NCI-H2171 (cell line): ENCODE measurements around the gene FBXW11.
"Not testable (repeated sequence)": the region's sequence is repeated elsewhere in the genome, so short reads cannot be mapped to it uniquely, and the experiment has no call there.

Experiments used
- DNase-seq: peaks from one replicate; lab custom pipeline; 2025; lab: John Stamatoyannopoulos, UW

FBXW11 gene

DNA sequence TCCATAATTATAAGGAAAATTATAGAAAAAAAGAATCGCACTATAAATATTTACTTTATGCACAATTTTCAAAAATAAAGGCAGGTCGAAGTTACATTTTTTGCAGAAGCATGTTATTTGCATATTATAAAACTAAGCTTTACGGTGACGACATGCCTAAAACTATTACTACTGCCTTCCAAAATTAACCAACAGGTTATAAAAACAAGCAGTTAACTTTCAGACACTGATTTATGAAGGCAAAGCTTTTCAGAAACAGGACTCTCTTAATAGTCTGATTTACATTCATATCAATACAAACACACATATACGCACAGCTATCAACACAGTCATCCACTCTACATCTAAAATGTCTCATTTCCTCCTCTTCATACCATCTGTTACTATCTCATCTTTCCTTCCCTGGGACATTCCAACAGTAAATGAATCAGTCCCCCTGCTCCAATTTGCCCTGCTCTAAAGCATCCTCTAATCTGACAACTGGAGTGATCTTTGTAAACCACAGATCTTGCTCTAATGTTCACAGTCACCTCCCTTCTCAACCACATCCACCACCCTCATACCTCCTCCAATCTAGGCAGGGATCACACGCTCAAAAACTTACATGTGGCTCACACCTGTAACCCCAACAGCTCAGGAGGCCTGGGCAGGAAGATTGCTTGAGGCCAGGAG is 21.6 kb downstream of the FBXW11 start:
- DNase-seq: no peak

DNA sequence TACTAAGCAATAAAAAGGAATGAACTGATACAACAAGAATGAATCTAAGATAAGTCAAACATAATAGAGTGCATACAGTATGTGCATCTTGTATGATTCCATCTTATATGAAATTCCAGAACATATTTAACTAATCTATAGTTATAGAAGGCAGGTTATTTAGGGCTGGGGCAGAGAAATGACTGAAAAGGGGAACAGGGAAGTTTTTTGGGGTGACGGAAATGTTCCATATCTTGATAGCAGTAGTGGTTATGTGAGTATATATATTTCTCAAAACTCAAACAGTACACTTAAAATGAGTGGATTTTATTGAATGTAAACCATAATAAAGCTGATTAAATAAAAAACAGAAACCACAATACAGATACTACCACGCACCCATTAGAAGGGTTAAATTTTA is 24.6 kb downstream of the FBXW11 start:
- no peak for DNase-seq

DNA sequence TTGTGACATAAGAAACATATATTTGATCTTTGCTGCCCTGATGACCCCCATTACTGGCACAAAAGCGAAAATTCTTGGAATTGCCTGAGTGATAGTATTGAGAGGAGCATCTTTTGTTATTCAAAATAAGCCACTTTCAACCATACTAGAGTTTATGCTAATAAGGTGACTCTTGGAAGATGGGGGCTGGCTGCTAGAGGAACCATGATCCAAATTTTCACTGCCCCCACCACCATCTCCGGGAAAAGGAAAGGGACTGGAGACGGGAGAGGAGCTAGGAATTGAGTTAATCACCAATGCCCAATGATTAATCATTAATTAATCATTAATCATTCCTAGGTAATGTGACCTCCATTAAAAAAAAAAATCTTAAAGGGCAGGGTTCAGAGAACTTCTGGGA is 25.6 kb downstream of the FBXW11 start:
- no peak for DNase-seq

DNA sequence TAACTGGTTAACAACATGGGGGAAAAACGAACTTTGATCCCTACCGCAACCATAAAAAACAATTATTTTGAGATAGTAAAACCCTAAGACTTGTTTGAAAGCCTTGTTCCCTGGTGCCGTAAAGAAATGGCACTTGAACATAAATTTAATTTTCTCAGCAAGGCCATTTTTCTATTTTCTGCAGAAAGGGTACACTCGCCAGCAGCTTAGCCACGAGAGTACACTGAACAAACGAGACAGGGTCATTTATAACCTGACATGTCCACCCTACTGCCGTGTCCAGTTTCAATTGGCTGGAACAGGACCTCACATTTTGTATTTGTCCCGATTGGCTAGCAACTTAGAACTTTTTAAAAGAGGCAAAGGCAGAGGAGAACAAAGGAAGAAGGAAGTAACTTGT is 26.8 kb downstream of the FBXW11 start:
- DNase-seq: no peak

DNA sequence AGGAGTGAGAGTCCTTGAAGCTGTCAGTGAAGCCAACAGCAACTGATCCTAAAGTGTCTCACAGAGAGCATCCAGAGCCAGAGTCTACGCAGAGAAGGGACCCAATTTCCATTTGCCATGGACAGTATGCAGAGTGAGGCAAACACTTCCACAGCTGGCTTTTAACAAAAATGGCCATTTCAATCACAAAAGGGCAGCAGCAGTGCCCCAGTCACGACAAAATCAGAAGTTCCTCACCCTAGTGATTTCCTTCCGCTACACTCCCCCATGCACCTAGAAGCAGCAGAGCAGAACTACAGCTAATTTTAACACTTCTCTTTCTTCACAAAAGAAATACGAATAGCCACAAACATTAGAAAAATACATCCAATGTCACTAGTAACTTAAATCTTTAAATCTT is 27.9 kb downstream of the FBXW11 start:
- no peak for DNase-seq

DNA sequence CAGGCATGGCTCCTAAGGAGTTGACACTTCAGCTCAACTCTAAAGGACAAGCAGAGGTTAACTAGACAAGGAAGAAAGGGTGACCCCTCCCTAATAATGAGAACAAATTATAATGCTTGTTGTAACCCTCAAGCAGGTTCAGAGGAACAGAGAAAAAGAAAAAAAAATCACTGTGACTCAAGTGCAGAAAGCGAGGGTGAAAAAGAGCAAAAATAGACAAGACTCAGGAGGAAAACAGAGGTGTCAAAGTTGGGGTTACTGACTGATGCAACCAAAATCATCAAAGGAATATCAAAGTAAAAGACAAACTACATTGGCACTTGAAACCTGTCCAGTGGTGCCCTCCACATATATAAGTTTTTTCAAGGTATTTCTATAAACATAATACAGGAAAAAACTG is 28.4 kb downstream of the FBXW11 start:
- DNase-seq: no peak

- DNase-seq: not testable (repeated sequence)
Observed at GRCh38 chr5:171977244-171977950, 29.0 kb downstream of the FBXW11 start.

- DNase-seq: no peak
Observed at GRCh38 chr5:171975877-171976667, 30.4 kb downstream of the FBXW11 start.

- DNase-seq: no peak
Observed at GRCh38 chr5:171975262-171975876, 31.1 kb downstream of the FBXW11 start.

GRCh38 chr5:171970826-171971225 is 35.6 kb downstream of the FBXW11 start:
- no peak for DNase-seq

DNA sequence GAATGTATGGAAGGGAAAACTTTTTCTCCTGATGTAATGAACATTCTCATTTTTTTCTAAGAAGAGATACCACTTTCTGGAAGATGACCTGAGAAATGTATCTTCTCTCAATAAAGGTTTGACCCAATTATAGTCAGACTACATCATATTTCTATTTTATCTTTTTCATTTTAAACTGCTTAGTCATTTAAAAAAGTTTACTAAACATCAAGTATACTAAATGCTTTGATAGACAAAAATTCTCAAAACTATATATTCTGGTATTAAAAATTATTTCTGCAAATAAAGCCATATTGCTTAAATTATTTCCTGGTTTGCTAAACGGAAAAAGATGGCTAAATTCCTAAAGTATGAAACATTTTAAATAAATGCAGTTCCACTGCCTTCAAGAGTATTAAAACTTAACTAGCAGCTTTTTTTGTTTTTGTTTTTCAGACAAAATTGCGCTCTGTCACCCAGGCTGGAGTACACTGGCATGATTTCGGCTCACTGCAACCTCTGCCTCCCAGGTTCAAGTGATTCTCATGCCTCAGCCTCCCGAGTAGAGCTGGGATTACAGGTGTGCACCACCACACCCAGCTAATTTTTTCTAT is 37.1 kb downstream of the FBXW11 start:
- DNase-seq: no peak

- DNase-seq: no peak
Observed at GRCh38 chr5:171968531-171968930, 37.9 kb downstream of the FBXW11 start.

GRCh38 chr5:171966964-171967363 is 39.5 kb downstream of the FBXW11 start:
- no peak for DNase-seq

DNA sequence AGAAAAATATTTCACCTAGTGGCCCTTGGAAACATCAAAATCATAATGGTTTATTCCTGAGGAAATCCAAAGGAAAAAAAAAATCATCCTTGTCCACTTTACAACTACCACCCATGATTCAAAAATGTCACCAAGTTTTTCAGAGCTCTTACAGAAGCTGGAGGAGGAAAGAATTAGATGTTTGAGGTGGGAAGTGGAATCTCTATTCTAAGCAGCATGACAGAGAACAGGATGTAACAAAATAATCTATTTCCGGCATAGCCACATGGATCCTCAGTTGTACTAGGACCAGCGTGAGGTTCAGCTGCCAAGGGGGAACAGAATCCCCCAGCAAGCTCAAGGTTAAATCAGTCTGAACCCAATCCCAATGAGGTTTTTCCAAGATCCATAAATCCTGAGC is 40.2 kb downstream of the FBXW11 start:
- DNase-seq: no peak

DNA sequence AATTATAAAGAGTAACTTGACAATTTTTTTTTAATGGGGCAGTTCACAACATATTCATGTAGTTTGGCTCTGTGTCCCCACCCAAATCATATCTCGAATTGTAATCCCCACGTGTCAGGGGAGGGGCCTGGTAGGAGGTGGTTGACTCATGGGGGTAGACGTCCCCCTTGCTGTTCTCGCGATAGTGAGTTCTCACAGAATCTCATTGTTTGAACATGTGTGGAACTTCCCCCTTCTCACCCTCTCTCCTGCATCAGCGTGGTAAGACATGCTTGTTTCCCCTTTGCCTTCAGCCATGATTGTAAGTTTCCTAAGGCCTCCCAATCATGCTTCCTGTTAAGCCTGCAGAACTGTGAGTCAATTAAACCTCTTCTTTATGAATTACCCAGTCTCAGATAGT is 40.7 kb downstream of the FBXW11 start:
- DNase-seq: no peak

DNA sequence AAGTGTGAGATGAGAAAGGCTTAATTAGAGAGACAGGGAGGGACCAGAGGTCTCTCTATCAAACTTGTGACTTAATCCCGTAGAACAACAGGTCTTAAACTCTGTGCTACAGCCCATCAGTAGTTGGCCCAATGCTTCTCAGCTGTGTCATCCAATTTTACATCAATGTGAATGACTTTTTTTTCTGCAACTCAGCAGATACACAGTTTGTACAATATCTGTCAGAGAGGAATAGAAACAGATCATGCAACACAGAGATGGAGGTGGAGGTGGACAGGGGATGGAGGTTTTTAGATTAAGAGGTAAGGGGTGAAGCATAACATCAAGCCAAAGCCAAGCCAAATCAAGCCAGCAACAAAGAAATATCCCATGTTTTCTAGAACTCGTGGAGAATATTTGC is 43.0 kb downstream of the FBXW11 start:
- no peak for DNase-seq

DNA sequence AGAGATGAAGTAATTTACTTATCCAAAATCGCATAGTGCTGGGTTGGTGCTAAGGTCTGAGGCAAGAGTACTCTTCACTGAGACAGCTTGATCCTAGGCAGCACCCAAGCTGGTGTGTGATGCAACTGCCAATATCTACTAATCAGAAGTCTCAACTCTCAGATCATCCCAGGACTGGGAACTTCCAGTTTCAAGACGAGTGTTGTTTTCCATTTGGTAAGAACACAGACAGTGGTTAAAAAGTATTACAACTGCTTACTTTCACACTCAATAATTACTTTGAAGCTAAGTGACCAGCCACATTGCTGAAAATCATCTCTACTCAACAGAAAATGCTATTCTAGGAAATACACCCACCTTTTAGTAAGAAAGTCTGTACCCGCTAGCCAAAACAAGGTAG is 45.3 kb downstream of the FBXW11 start:
- no peak for DNase-seq

DNA sequence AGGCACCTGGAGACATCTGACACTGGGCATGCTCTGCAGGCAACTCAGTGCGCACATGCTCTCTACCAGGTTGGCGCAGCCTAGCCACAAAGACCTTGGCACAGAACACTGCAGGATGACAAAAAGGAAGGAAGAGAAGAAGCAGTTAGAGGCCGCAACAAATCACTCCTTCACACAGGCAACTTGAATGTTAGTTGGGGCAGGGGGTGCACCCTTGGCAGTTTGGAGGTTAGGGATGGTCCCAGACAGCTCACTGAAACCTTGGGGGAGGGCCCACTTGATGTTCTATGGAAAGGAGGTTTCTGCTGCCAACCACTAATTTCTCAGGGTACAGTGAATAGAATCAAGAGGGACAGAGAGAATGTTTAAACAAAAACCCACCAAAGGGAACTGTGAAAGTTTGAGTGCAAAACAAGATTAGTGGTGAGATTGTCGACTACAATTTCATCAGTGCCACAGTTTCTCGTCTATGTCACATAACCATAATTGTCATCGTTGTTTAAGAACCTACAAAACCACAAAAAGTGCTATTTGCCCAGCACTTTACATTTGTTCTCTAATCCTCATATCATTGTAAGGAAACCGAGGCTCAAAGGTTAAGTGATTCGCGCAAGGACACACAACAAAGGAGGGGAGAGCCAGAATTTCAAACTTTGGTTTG is 48.7 kb downstream of the FBXW11 start:
- DNase-seq: no peak

- no peak for DNase-seq
Observed at GRCh38 chr5:171956887-171957495, 49.4 kb downstream of the FBXW11 start.

DNA sequence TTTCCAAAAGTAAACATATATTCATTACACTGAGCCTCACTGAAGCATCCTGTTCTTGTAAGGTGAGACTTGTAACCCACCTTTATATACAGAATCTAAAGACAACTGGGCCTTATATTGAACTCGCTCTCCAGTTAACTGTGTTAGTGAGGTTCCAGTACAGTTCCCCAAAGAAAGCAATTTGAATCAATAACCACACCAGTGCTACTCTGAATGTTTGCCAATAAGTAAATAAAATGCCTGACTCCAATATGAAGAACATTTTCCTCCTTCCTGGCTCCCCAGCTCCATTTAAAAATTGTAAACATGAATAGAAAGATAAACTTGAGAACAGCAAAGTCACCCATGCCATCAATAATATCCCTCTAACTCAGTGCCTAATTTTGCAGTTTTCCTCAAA is 50.1 kb downstream of the FBXW11 start:
- DNase-seq: no peak

DNA sequence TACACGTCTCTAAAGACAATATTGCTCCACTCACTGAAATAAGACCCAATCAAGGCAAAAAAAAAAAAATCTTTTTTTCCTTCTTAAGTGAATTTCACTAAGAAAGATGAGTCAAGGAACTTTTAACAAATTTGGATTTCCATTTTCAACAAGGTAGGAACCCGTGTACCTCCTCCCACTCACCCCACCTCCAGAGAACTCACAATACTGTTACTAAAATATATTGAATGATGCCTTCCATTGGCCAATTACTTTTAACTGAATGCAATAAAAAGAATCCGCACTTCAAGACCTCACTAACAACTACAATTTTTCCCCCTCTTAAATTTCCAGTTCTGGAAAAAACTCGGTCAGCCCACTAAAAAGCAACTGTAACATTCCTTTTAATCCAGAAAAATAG is 50.7 kb downstream of the FBXW11 start:
- no peak for DNase-seq
